DND-41 (cell line): ENCODE results near the gene AHNAK.

Experiments
- EZH2 ChIP-seq: IDR thresholded peaks from 3 replicates; pipeline ENCODE4 v1.6.1; 2012; ENCODE audit warnings: borderline replicate concordance, low read depth, mild to moderate bottlenecking, moderate library complexity, low read length, inconsistent platforms; ENCODE audit not compliant: severe bottlenecking
- TF ChIP-seq, protein P1 (sequence below): IDR thresholded peaks from 2 replicates; pipeline ENCODE4 v1.5.1; 2012; ENCODE audit warnings: borderline replicate concordance, low read length, moderate library complexity, mild to moderate bottlenecking; ENCODE audit not compliant: poor library complexity, severe bottlenecking; ENCODE audit errors: extremely low read depth

DNA sequence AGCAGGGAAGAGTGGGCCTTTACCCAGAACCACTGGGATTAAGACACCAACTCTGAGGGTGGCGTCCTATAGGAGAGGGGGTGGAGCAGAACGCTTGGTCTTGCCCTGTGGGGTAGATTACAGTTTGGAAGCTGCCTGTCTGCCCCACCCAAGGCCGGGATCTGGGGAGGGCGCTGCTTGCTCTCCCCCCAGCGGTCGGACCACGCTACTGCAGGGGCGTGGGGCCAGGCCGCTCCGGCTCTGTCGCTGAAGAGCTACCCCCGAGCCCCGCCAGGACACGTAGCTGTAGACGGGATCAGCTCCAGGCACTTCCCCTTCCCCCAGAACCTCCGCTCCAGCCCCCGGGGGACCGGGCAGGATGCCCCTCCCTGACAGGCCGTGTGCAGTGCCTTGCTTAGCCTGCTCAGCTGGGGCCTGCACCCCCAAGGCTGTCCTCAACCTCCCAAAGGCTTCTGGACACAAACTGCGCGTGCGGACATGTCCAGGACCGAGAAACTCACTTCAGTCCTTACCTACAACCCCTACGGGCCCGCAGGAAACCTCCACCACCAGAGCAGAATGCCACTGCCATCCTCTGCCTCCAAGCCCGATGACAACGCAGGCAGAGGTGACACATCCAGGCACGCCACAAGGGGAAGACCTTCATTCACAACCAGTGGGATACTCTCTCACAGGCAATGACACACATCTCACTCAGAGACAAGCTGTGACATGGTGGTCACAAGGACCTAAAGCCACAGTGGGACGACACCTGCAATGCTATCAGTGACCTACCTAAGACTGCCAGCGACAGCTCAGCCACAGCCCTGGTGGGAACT is 3.6 kb downstream of the AHNAK start:
- TF ChIP-seq, protein P1, sequence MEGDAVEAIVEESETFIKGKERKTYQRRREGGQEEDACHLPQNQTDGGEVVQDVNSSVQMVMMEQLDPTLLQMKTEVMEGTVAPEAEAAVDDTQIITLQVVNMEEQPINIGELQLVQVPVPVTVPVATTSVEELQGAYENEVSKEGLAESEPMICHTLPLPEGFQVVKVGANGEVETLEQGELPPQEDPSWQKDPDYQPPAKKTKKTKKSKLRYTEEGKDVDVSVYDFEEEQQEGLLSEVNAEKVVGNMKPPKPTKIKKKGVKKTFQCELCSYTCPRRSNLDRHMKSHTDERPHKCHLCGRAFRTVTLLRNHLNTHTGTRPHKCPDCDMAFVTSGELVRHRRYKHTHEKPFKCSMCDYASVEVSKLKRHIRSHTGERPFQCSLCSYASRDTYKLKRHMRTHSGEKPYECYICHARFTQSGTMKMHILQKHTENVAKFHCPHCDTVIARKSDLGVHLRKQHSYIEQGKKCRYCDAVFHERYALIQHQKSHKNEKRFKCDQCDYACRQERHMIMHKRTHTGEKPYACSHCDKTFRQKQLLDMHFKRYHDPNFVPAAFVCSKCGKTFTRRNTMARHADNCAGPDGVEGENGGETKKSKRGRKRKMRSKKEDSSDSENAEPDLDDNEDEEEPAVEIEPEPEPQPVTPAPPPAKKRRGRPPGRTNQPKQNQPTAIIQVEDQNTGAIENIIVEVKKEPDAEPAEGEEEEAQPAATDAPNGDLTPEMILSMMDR: peak; percentile 98
- no peak for TF ChIP-seq EZH2
